ENCODE results near the gene ARCN1.
"Not testable (repeated sequence)": the region's sequence is repeated elsewhere in the genome, so short reads cannot be mapped to it uniquely, and the experiment has no call there.

Gene ARCN1

GRCh38 chr11:118607401-118608359, 35.5 kb downstream of the ARCN1 start, which contains the start of gene PHLDB1:
Gene PHLDB1 (plus strand): TSS chr11:118607615. CDS start chr11:118613837, 6,222 bp downstream.
- peak; percentile 43 to 51 for DNase-seq

- peak; percentile 86 to 91 for DNase-seq
Observed at GRCh38 chr11:118608360-118609227, 36.4 kb downstream of the ARCN1 start.

GRCh38 chr11:118609380-118610224, 37.4 kb downstream of the ARCN1 start:
- DNase-seq, result peak; percentile 38

GRCh38 chr11:118610225-118610772, 38.1 kb downstream of the ARCN1 start:
- DNase-seq, result no peak

GRCh38 chr11:118610773-118611432, 38.7 kb downstream of the ARCN1 start:
- peak; percentile 84 to 88 for DNase-seq

- DNase-seq, result not testable (repeated sequence)
Observed at GRCh38 chr11:118611433-118611795, 39.2 kb downstream of the ARCN1 start.

GRCh38 chr11:118612378-118612777, 40.2 kb downstream of the ARCN1 start:
- no peak for DNase-seq

GRCh38 chr11:118614511-118614910, 42.3 kb downstream of the ARCN1 start:
- no peak for DNase-seq

- DNase-seq, result no peak
Observed at GRCh38 chr11:118615282-118615975, 43.2 kb downstream of the ARCN1 start.

- DNase-seq, result no peak
Observed at GRCh38 chr11:118615976-118616371, 43.8 kb downstream of the ARCN1 start.

- DNase-seq, result no peak
Observed at GRCh38 chr11:118618115-118618990, 46.1 kb downstream of the ARCN1 start.

GRCh38 chr11:118618991-118619375, 46.8 kb downstream of the ARCN1 start:
- DNase-seq, result no peak

GRCh38 chr11:118619444-118620197, 47.4 kb downstream of the ARCN1 start:
- DNase-seq, result peak in 1 of 2 donors; percentile 23

- no peak for DNase-seq
Observed at GRCh38 chr11:118620529-118621070, 48.4 kb downstream of the ARCN1 start.

- peak; percentile 3 to 23 for DNase-seq
Observed at GRCh38 chr11:118621071-118621783, 49.0 kb downstream of the ARCN1 start.

GRCh38 chr11:118621784-118622375, 49.7 kb downstream of the ARCN1 start:
- no peak for DNase-seq

- no peak for DNase-seq
Observed at GRCh38 chr11:118622376-118623268, 50.4 kb downstream of the ARCN1 start.

Data from CD4-positive, alpha-beta T cell treated with Interleukin-1 beta for 1 hour (primary cell).